Psoas muscle (tissue), 8 donors: ENCODE data around the gene CRACR2B. TPM values are rescaled to one million over a fixed set of nuclear protein-coding genes. Genes with fewer than 3 reads are reported as not detected.

Source experiments
- ATAC-seq, 4 donors: fragments of 200-7000 bp; cut with Tn5 transposase; one replicate each; pipeline ENCODE4 v1.9.1; 2020; ENCODE audit warnings: moderate library complexity in 3 of 4, mild to moderate bottlenecking in 2 of 4
- DNase-seq, 2 donors: peaks; one replicate each; pipeline ENCODE4 v3.0.0-alpha.2; 2020
- H3K27ac ChIP-seq: fragments of 200-600 bp; one replicate; pipeline ENCODE4 v1.8.0; 2022
- H3K27me3 ChIP-seq, 3 donors: fragments of 200-600 bp in 1 of 3; one replicate each; pipeline versions ENCODE4 v1.6.1 to v1.8.0; 2013 to 2022; ENCODE audit warnings: low read length in 2 of 3, mild to moderate bottlenecking in 2 of 3, moderate library complexity in 1 of 3; ENCODE audit not compliant: insufficient read depth in 3 of 3
- H3K36me3 ChIP-seq, 2 donors: fragments of 200-600 bp in 1 of 2; one replicate each; pipeline versions ENCODE4 v1.6.1 to v1.8.0; 2013 to 2022; ENCODE audit warnings: low read depth in 1 of 2, mild to moderate bottlenecking in 1 of 2, moderate library complexity in 1 of 2; ENCODE audit not compliant: insufficient read depth in 1 of 2
- H3K4me1 ChIP-seq: fragments of 200-600 bp; one replicate; pipeline ENCODE4 v1.8.0; 2022
- H3K4me3 ChIP-seq: fragments of 200-600 bp; one replicate; pipeline ENCODE4 v1.8.0; 2022; ENCODE audit warnings: mild to moderate bottlenecking
- H3K9me3 ChIP-seq: fragments of 200-600 bp; one replicate; pipeline ENCODE4 v1.8.0; 2022
- WGBS, 3 donors: extraction: QIAGEN DNeasy Blood & Tissue Kit; methylation state at CpG; one replicate each; pipeline versions ENCODE4 v1.1.6 to v1.1.7; 2013; 5-methylcytosine and 5-hydroxymethylcytosine counted together
- intact Hi-C, 2 donors: fragments of 100-400 bp; cut with DNase I; formaldehyde crosslinking; loops; one replicate each; pipeline versions ENCODE4 v1.11.0 to v1.14.2; 2022
- polyA plus RNA-seq, 3 donors: library from polyadenylated mRNA; stranded (reverse); fragments of 200-250 nt; gene quantifications; one replicate each; pipeline ENCODE4 v1.2.3, GENCODE V29; 2013
- total RNA-seq, 4 donors: library from RNA; stranded (reverse); fragmentation: NEBNext Ultra II Directional in 2 of 4; extraction: Animal tissue kit (Norgen Biotek cat#: 25700) in 2 of 4; gene quantifications; one replicate each; pipeline versions ENCODE4 v1.2.1 to v1.2.4, GENCODE V29; 2021 to 2023
- TF ChIP-seq, protein P1 (sequence below): fragments of 200-600 bp; IDR thresholded peaks from one replicate; pipeline ENCODE4 v1.8.0; 2022; ENCODE audit warnings: antibody characterized with exemption
- donor health status: healthy with polysubstance abuse.
- donor health status: DM: no; HTN: no; CAD: no; lungs with moderate emphysema.
- donor health status: Bipolar disorder and iron deficiency.
- donor health status: healthy.
- donor health status: DM: yes; HTN: yes; CAD: no.
- donor health status: DM: no; HTN: no; CAD: no.
- donor health status: DM: no; HTN: no; CAD: no.
- donor health status: DM: yes; HTN: yes; CAD: no.

CRACR2B gene
- total and polyA plus RNA-seq, 7 donors: 1.9 to 8.9 (median 2.8) TPM

- peak; percentile 49 to 67 (median 60) for ATAC-seq
- WGBS, 3 donors: 1 to 3% (median 1%) methylated on average over 46 to 47 of the region's 47 CpGs
- peaks cover 0 to 40% of the 10 kb centered on the region in 2 donors for H3K36me3 ChIP-seq
- intact Hi-C loops: no loop called here
- no peaks in the 10 kb centered on the region for H3K9me3 ChIP-seq
- H3K27me3 ChIP-seq: peaks cover 0 to under 1% (median 0%) of the 10 kb centered on the region in 3 donors
- peak overlapping the region; percentile 96 for H3K27ac ChIP-seq
- peak overlapping the region; percentile 88 for H3K4me3 ChIP-seq
- TF ChIP-seq, protein P1, sequence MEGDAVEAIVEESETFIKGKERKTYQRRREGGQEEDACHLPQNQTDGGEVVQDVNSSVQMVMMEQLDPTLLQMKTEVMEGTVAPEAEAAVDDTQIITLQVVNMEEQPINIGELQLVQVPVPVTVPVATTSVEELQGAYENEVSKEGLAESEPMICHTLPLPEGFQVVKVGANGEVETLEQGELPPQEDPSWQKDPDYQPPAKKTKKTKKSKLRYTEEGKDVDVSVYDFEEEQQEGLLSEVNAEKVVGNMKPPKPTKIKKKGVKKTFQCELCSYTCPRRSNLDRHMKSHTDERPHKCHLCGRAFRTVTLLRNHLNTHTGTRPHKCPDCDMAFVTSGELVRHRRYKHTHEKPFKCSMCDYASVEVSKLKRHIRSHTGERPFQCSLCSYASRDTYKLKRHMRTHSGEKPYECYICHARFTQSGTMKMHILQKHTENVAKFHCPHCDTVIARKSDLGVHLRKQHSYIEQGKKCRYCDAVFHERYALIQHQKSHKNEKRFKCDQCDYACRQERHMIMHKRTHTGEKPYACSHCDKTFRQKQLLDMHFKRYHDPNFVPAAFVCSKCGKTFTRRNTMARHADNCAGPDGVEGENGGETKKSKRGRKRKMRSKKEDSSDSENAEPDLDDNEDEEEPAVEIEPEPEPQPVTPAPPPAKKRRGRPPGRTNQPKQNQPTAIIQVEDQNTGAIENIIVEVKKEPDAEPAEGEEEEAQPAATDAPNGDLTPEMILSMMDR: no peak
- peaks cover 37% of the 10 kb centered on the region for H3K4me1 ChIP-seq
- peak; percentile 88 to 93 for DNase-seq
Observed at GRCh38 chr11:819943-820649, 7.6 kb upstream of the CRACR2B start.

DNA sequence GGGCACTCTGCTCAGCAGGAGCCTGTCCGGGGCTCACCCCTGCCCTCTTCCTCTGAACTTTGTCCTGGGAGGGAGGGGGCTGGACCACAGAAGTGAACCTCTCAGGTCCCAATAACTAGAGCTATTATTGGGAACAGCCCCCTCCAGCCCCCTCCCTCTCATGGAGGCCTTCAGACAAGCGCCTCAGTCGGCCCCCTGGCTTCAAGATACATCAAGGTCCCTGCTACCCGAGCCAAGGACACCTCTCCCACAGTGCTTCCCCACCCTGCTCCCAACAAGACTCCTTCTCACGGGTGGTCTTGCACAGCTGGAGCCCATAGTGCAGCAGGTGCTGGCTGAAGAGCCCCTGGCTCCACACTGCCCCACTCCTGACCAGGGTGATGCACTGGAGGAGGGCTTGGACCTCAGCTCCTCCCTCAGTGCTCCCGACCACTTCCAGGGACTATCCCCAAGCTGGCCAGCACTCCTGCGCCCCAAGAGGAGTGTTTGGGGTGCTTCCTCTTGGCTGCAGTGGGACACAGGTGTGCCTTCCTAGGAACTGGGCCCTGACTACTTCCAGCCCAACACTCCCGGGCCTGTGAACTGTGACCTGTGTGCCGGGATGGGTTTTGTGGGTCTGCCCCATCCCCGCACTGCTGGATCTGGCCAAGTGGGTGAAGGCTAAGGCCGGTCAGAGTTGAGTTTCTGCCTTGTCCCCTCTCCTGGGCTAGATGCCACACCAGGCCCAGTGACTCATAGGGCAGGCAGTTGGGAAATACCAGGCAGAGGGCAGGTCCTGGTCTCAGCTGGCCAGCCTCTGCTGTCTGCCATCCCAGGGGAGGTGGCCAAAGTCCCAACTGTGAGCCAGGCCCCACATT lies 6.8 kb upstream of the CRACR2B start:
- intact Hi-C loops: no loop called here
- ATAC-seq (peak; percentile 72 to 78 (median 76)), DNase-seq (peak; percentile 90 to 95)
- Histone ChIP-seq H3K27me3 (peaks cover 0 to 7% (median 0%) of the 10 kb centered on the region in 3 donors), H3K4me1 (peaks cover 37% of the 10 kb centered on the region), H3K27ac (peak overlapping the region; percentile 96), H3K4me3 (peak overlapping the region; percentile 88), H3K36me3 (peaks cover 0 to 43% of the 10 kb centered on the region in 2 donors), H3K9me3 (no peaks in the 10 kb centered on the region)
- TF ChIP-seq, protein P1: no peak
- WGBS, 3 donors: 17 to 33% (median 22%) methylated on average over 11 of the region's 11 CpGs

- 31 to 46% (median 38%) methylated on average over 20 to 22 of the region's 22 CpGs for WGBS, 3 donors
- H3K36me3 ChIP-seq: peaks cover 0 to 43% of the 10 kb centered on the region in 2 donors
- intact Hi-C loops: no loop called here
- no peaks in the 10 kb centered on the region for H3K9me3 ChIP-seq
- peak; percentile 57 to 78 for DNase-seq
- peaks cover 0 to 12% (median 0%) of the 10 kb centered on the region in 3 donors for H3K27me3 ChIP-seq
- H3K4me1 ChIP-seq: peaks cover 37% of the 10 kb centered on the region
- ATAC-seq: no peak
- peak overlapping the region; percentile 96 for H3K27ac ChIP-seq
- TF ChIP-seq, protein P1: no peak
- H3K4me3 ChIP-seq: peak overlapping the region; percentile 88
Observed at GRCh38 chr11:821512-822371, 6.0 kb upstream of the CRACR2B start.

DNA sequence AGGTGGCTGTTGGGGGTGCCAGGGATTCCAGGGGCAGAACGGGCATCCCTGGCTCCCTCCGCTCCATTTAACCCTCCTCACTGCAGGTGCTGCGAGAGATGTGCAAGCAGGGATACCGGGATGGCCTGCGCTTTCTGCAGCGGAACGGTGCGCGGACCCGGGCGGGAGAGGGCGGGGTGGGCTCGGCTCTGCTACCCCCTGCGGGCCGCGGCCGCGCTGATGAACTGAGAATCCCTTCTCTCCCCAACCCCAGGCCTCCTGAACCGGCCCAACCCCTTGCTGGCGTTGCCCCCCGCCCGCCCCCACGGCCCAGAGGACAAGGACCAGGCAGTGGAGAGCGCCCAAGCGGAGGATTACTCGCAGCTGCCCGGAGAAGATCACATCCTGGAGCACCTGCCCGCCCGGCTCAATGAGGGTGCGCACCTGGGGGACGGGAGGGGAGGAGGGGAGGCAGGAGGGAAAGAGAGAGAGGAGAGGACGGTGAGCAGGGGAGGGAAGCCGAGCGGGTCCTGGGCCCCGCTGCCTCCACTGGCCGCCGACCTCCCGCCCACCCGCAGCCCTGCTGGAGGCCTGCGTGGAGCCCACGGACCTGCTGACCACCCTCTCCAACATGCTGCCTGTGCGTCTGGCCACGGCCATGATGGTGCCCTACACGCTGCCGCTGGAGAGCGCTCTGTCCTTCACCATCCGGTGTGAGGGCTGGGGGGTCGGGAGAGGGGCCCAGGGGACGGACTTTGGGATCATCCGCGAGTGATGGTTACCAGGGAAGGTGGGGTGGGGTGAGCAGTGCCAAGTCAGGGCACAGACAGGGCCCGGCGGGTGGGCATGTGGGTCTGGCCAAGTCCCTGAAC lies 4.1 kb upstream of the CRACR2B start:
- Histone ChIP-seq H3K36me3 (peaks cover 0 to 43% of the 10 kb centered on the region in 2 donors), H3K27ac (peak overlapping the region; percentile 55), H3K4me3 (no peak overlapping the region), H3K9me3 (no peaks in the 10 kb centered on the region), H3K27me3 (peaks cover 0 to 17% (median 7%) of the 10 kb centered on the region in 3 donors), H3K4me1 (peaks cover 44% of the 10 kb centered on the region)
- TF ChIP-seq, protein P1: no peak
- no peak for ATAC-seq
- no peak for DNase-seq
- WGBS, 3 donors: 83 to 85% (median 84%) methylated on average over 39 to 53 of the region's 53 CpGs
- intact Hi-C loops: no loop called here
